ENCODE data around the gene NFIX. TPM values are rescaled to one million over a fixed set of nuclear protein-coding genes. Genes with fewer than 3 reads are reported as not detected.

NFIX gene
- total RNA-seq, 1 donor from 2014 or later = 146 TPM

DNA sequence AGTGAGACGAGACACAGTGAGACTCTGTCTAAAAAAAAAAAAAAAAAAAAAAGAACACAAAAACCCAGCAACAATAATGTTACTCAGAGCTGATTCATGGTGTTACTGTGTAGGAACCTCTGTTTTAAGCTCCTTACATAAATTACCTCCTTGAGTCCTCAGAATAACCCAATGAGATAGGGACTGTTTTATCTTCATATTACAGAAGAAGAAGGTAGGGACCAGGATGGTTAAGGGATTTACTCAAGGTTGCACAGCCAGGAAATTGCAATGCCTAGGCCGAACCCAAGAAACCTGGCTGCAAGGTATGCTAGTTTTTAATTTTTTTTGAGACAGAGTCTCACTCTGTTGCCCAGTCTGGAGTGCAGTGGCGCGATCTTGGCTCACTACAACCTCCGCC is 27.4 kb upstream of the NFIX start:
- intact Hi-C loops (cut with DNase I) = no loop called here
- Histone ChIP-seq H3K27me3 (ENCODE audit: low read depth) (no peaks in the 10 kb centered on the region), H3K36me3 (no peaks in the 10 kb centered on the region), H3K9me3 (no peaks in the 10 kb centered on the region), H3K4me1 (peaks cover 9% of the 10 kb centered on the region), H3K27ac (no peak overlapping the region), H3K4me3 (no peak overlapping the region)
- TF ChIP-seq CTCF (IDR thresholded peaks at IDR 0.05) = no peak
- no peak for DNase-seq
- ATAC-seq = no peak

DNA sequence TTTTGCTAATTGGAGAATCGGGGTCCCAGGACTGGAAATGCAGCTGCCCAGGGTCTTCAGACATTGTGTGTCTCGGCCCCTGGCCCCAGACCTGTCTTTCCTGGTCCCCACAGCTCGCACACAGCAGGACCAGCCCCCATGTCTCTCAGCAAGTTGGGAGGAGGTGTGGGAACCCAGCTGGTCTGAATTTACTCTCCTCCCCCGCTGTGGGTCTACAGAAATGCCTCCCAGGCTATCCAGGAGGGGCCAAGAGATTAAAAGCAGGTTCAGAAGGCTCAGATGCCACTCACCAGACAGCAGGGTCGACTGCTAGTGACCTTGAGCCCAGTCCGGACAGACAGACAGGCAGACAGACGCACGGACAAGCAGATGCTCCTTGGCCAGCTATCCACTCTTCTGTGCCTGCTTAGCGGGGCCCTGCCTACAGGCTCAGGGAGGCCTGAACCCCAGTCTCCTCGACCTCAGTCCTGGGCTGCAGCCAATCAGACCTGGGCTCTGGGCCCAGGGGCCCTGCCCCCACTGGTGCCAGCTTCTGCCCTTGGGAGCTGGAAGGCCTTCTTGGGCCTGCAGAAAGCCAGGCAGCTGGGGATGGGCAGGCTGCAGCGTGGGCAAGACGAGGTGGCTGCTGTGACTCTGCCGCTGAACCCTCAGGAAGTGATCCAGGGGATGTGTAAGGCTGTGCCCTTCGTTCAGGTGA is 25.8 kb upstream of the NFIX start, which contains the start of gene DAND5:
Gene DAND5, plus strand, starts transcription at position 285 of the 697 bp plus-strand sequence. Its CDS starts 85 bp downstream, at position 370.
- Histone ChIP-seq H3K9me3 (no peaks in the 10 kb centered on the region), H3K27me3 (ENCODE audit: low read depth) (no peaks in the 10 kb centered on the region), H3K4me3 (no peak within 1 kb of the TSS), H3K4me1 (peaks cover 9% of the 10 kb centered on the region), H3K36me3 (no peaks in the 10 kb centered on the region), H3K27ac (no peak within 1 kb of the TSS)
- TF ChIP-seq CTCF (IDR thresholded peaks at IDR 0.05) = no peak
- ATAC-seq (no peak), DNase-seq (no peak)
- intact Hi-C loops (cut with DNase I) = no loop called here

GRCh38 chr19:12970070-12970820 is 25.0 kb upstream of the NFIX start:
- intact Hi-C loops (cut with DNase I) = no loop called here
- ATAC-seq = no peak
- no peak for DNase-seq
- no peaks in the 10 kb centered on the region for H3K27me3 ChIP-seq (ENCODE audit: low read depth)
- no peak for TF ChIP-seq CTCF (IDR thresholded peaks at IDR 0.05)
- no peaks in the 10 kb centered on the region for H3K36me3 ChIP-seq
- H3K4me1 ChIP-seq = peaks cover 7% of the 10 kb centered on the region
- no peak overlapping the region for H3K4me3 ChIP-seq
- H3K27ac ChIP-seq = no peak overlapping the region
- no peaks in the 10 kb centered on the region for H3K9me3 ChIP-seq

GRCh38 chr19:12973236-12973635 is 22.0 kb upstream of the NFIX start:
- no peaks in the 10 kb centered on the region for H3K36me3 ChIP-seq
- no peak overlapping the region for H3K27ac ChIP-seq
- H3K4me3 ChIP-seq = no peak overlapping the region
- H3K4me1 ChIP-seq = peaks cover 7% of the 10 kb centered on the region
- intact Hi-C loops (cut with DNase I) = no loop called here
- no peaks in the 10 kb centered on the region for H3K9me3 ChIP-seq
- DNase-seq = no peak
- no peak for TF ChIP-seq CTCF (IDR thresholded peaks at IDR 0.05)
- H3K27me3 ChIP-seq (ENCODE audit: low read depth) = peaks cover 6% of the 10 kb centered on the region
- ATAC-seq = no peak

GRCh38 chr19:12974301-12975220 is 20.7 kb upstream of the NFIX start:
- intact Hi-C loops (cut with DNase I) = no loop called here
- no peaks in the 10 kb centered on the region for H3K9me3 ChIP-seq
- peaks cover 6% of the 10 kb centered on the region for H3K27me3 ChIP-seq (ENCODE audit: low read depth)
- H3K27ac ChIP-seq = no peak overlapping the region
- no peak for TF ChIP-seq CTCF (IDR thresholded peaks at IDR 0.05)
- ATAC-seq = peak in 1 of 2 donors; percentile 4
- no peaks in the 10 kb centered on the region for H3K36me3 ChIP-seq
- H3K4me1 ChIP-seq = peaks cover 8% of the 10 kb centered on the region
- no peak for DNase-seq
- no peak overlapping the region for H3K4me3 ChIP-seq
